Astrocyte (in vitro differentiated cells and primary cell): ENCODE data around the gene COQ8A. TPM values are rescaled to one million over a fixed set of nuclear protein-coding genes. Genes with fewer than 3 reads are reported as not detected.

Experiments
- DNase-seq: peaks from one replicate; pipeline ENCODE4 v3.0.0-alpha.2; 2010; ENCODE audit warnings: low read depth
- FAIRE-seq: peaks from 2 replicates; lab custom pipeline; 2011; peaks lifted over from hg19 to GRCh38; lab: Jason Lieb, UNC
- H2AFZ ChIP-seq: 2 replicates; pipeline ENCODE4 v1.6.0; 2012; ENCODE audit warnings: low read depth, low read length, inconsistent platforms
- H3K27ac ChIP-seq: 2 replicates; pipeline ENCODE4 v1.5.1; 2011; ENCODE audit warnings: low read depth, low read length, inconsistent platforms
- H3K27me3 ChIP-seq: 2 replicates; pipeline ENCODE4 v1.6.0; 2011; ENCODE audit warnings: low read length, inconsistent platforms; ENCODE audit not compliant: insufficient read depth
- H3K36me3 ChIP-seq: 2 replicates; pipeline ENCODE4 v1.5.1; 2011; ENCODE audit warnings: low read length, inconsistent platforms; ENCODE audit not compliant: insufficient read depth
- H3K4me1 ChIP-seq: 2 replicates; pipeline ENCODE4 v1.5.1; 2011; ENCODE audit warnings: low read length, inconsistent platforms; ENCODE audit not compliant: insufficient read depth
- H3K4me2 ChIP-seq: 2 replicates; pipeline ENCODE4 v1.6.0; 2012; ENCODE audit warnings: low read length, inconsistent platforms
- H3K4me3 ChIP-seq: 2 replicates; pipeline ENCODE4 v1.5.1; 2011; ENCODE audit warnings: low read depth, mild to moderate bottlenecking, low read length, inconsistent platforms; ENCODE audit not compliant: insufficient read depth
- H3K79me2 ChIP-seq: 2 replicates; pipeline ENCODE4 v1.6.0; 2012; ENCODE audit warnings: mild to moderate bottlenecking, low read length, inconsistent platforms; ENCODE audit not compliant: insufficient read depth
- H3K9ac ChIP-seq: 2 replicates; pipeline ENCODE4 v1.6.0; 2012; ENCODE audit warnings: mild to moderate bottlenecking, low read length, inconsistent platforms
- H3K9me3 ChIP-seq: 2 replicates; pipeline ENCODE4 v1.5.1; 2012; ENCODE audit warnings: low read depth, mild to moderate bottlenecking, low read length, inconsistent platforms; ENCODE audit not compliant: insufficient read depth
- H4K20me1 ChIP-seq: 2 replicates; pipeline ENCODE4 v1.6.0; 2012; ENCODE audit warnings: low read length, inconsistent platforms; ENCODE audit not compliant: insufficient read depth
- H3K27ac Mint-ChIP-seq: one replicate; pipeline ENCODE4 v1.8.0; 2021; ENCODE audit warnings: mild to moderate bottlenecking, mixed read lengths; ENCODE audit not compliant: unreplicated experiment
- H3K27me3 Mint-ChIP-seq: one replicate; pipeline ENCODE4 v1.8.0; 2021; ENCODE audit warnings: low read depth, mixed read lengths; ENCODE audit not compliant: unreplicated experiment
- H3K36me3 Mint-ChIP-seq: one replicate; pipeline ENCODE4 v1.8.0; 2021; ENCODE audit warnings: low read depth, mixed read lengths; ENCODE audit not compliant: unreplicated experiment
- H3K4me1 Mint-ChIP-seq: one replicate; pipeline ENCODE4 v1.8.0; 2021; ENCODE audit warnings: low read depth, mixed read lengths; ENCODE audit not compliant: unreplicated experiment
- H3K4me3 Mint-ChIP-seq: one replicate; pipeline ENCODE4 v1.8.0; 2021; ENCODE audit warnings: mild to moderate bottlenecking, moderate library complexity, mixed read lengths; ENCODE audit not compliant: unreplicated experiment
- H3K9me3 Mint-ChIP-seq: one replicate; pipeline ENCODE4 v1.8.0; 2021; ENCODE audit warnings: mild to moderate bottlenecking, mixed read lengths; ENCODE audit not compliant: unreplicated experiment
- CTCF ChIP-seq: IDR thresholded peaks from 2 replicates; pipeline ENCODE4 v1.5.1; 2011; ENCODE audit warnings: low read depth, mild to moderate bottlenecking, inconsistent platforms, low read length, moderate library complexity; ENCODE audit not compliant: insufficient read depth
- EZH2 ChIP-seq: IDR thresholded peaks from 2 replicates; pipeline ENCODE4 v1.6.1; 2012; ENCODE audit warnings: mild to moderate bottlenecking, low read length, inconsistent platforms; ENCODE audit not compliant: insufficient read depth
- total RNA-seq: library from RNA; stranded (reverse); gene quantifications from 2 replicates; pipeline ENCODE4 v1.2.1, GENCODE V29; 2021

Gene COQ8A
- total RNA-seq, 1 donor from 2014 or later, result 8.2 TPM

- no peaks in the 10 kb centered on the region for H3K27me3 Mint-ChIP-seq
- TF ChIP-seq CTCF (no peak), EZH2 (no peak)
- Histone ChIP-seq H3K4me3 (no peak overlapping the region), H2AFZ (no peak overlapping the region), H3K27ac (no peak overlapping the region), H3K27me3 (no peaks in the 10 kb centered on the region), H3K36me3 (no peaks in the 10 kb centered on the region), H3K79me2 (no peaks in the 10 kb centered on the region), H3K9ac (no peak overlapping the region), H4K20me1 (peaks cover 2% of the 10 kb centered on the region), H3K9me3 (no peaks in the 10 kb centered on the region), H3K4me1 (no peaks in the 10 kb centered on the region), H3K4me2 (no peak overlapping the region)
- FAIRE-seq, result no peak
- peaks cover 3% of the 10 kb centered on the region for H3K9me3 Mint-ChIP-seq
- H3K36me3 Mint-ChIP-seq, result peaks cover 17% of the 10 kb centered on the region
- H3K4me1 Mint-ChIP-seq, result peaks cover 8% of the 10 kb centered on the region
- no peak overlapping the region for H3K27ac Mint-ChIP-seq
- no peak for DNase-seq
- H3K4me3 Mint-ChIP-seq, result no peak overlapping the region
These were observed 53.9 kb downstream of the COQ8A start for GRCh38 chr1:226993814-226994585.

GRCh38 chr1:226994586-226995364, 54.7 kb downstream of the COQ8A start:
- H3K9me3 ChIP-seq, result no peaks in the 10 kb centered on the region
- TF ChIP-seq EZH2, result no peak
- no peak for TF ChIP-seq CTCF
- Mint-ChIP-seq H3K36me3 (peaks cover 17% of the 10 kb centered on the region), H3K27me3 (no peaks in the 10 kb centered on the region), H3K4me3 (no peak overlapping the region), H3K4me1 (peaks cover 5% of the 10 kb centered on the region), H3K9me3 (peaks cover 3% of the 10 kb centered on the region), H3K27ac (no peak overlapping the region)
- H3K9ac ChIP-seq, result no peak overlapping the region
- H3K4me2 ChIP-seq, result no peak overlapping the region
- H3K79me2 ChIP-seq, result no peaks in the 10 kb centered on the region
- no peak overlapping the region for H3K4me3 ChIP-seq
- no peaks in the 10 kb centered on the region for H3K4me1 ChIP-seq
- H3K27ac ChIP-seq, result no peak overlapping the region
- no peak for FAIRE-seq
- H4K20me1 ChIP-seq, result peaks cover 2% of the 10 kb centered on the region
- no peaks in the 10 kb centered on the region for H3K27me3 ChIP-seq
- DNase-seq, result no peak
- no peaks in the 10 kb centered on the region for H3K36me3 ChIP-seq
- H2AFZ ChIP-seq, result no peak overlapping the region
